CD4-positive, alpha-beta memory T cell (primary cell): ENCODE measurements around the gene CD160. TPM values are rescaled to one million over a fixed set of nuclear protein-coding genes. Genes with fewer than 3 reads are reported as not detected.
"Not testable (repeated sequence)": the region's sequence is repeated elsewhere in the genome, so short reads cannot be mapped to it uniquely, and the experiment has no call there.

Experiments used
- CTCF ChIA-PET: fragments of 350-600 bp; sonication (Branson Sonifier 250); formaldehyde crosslinking; loops from one replicate; lab custom pipeline; 2021; ENCODE audit warnings: inconsistent platforms; ENCODE audit not compliant: partially characterized antibody; lab: Charles Lee
- POLR2A ChIA-PET: fragments of 350-600 bp; sonication (Branson Sonifier 250); formaldehyde crosslinking; loops from one replicate; lab custom pipeline; 2021; ENCODE audit not compliant: partially characterized antibody; lab: Charles Lee
- DNase-seq, 5 donors: peaks; one replicate each; pipeline versions ENCODE4 v3.0.0 to v3.0.0-alpha.2; 2020 to 2022; ENCODE audit warnings: mixed read lengths in 1 of 5
- H3K27ac ChIP-seq: one replicate; pipeline ENCODE4 v1.7.0; 2013; ENCODE audit warnings: low read depth, low read length
- H3K27me3 ChIP-seq: 2 replicates; pipeline ENCODE4 v1.7.0; 2013; ENCODE audit warnings: mild to moderate bottlenecking, low read length, moderate library complexity; ENCODE audit not compliant: insufficient read depth
- H3K36me3 ChIP-seq: 2 replicates; pipeline ENCODE4 v1.7.0; 2013; ENCODE audit warnings: mild to moderate bottlenecking, low read length, moderate library complexity; ENCODE audit not compliant: insufficient read depth
- H3K4me1 ChIP-seq: 2 replicates; pipeline ENCODE4 v1.7.0; 2013; ENCODE audit warnings: mild to moderate bottlenecking, low read length, moderate library complexity; ENCODE audit not compliant: insufficient read depth
- H3K4me3 ChIP-seq, 2 donors: one replicate each; pipeline ENCODE4 v1.7.0; 2013; ENCODE audit warnings: low read length in 2 of 2, mild to moderate bottlenecking in 1 of 2
- H3K9me3 ChIP-seq, 2 donors: one replicate each; pipeline ENCODE4 v1.7.0; 2013; ENCODE audit warnings: low read length in 2 of 2, control low read depth in 1 of 2; ENCODE audit not compliant: control insufficient read depth in 1 of 2
- H3K27ac Mint-ChIP-seq, 7 donors: one replicate each; pipeline ENCODE4 v1.8.0; 2020 to 2021; ENCODE audit warnings: mixed read lengths in 7 of 7, mild to moderate bottlenecking in 6 of 7, inconsistent platforms in 3 of 7, moderate library complexity in 3 of 7
- H3K27me3 Mint-ChIP-seq, 2 donors: one replicate each; pipeline ENCODE4 v1.8.0; 2020 to 2021; ENCODE audit warnings: mixed read lengths in 2 of 2
- H3K36me3 Mint-ChIP-seq, 2 donors: one replicate each; pipeline ENCODE4 v1.8.0; 2020 to 2021; ENCODE audit warnings: mixed read lengths in 2 of 2, inconsistent platforms in 1 of 2, mild to moderate bottlenecking in 1 of 2
- H3K4me1 Mint-ChIP-seq, 4 donors: one replicate each; pipeline ENCODE4 v1.8.0; 2020 to 2021; ENCODE audit warnings: mixed read lengths in 4 of 4, mild to moderate bottlenecking in 1 of 4
- H3K4me3 Mint-ChIP-seq, 8 donors: one replicate each; pipeline ENCODE4 v1.8.0; 2020 to 2021; ENCODE audit warnings: mixed read lengths in 8 of 8, mild to moderate bottlenecking in 7 of 8, moderate library complexity in 6 of 8, inconsistent platforms in 3 of 8
- H3K9me3 Mint-ChIP-seq, 8 donors: one replicate each; pipeline ENCODE4 v1.8.0; 2020 to 2021; ENCODE audit warnings: mixed read lengths in 8 of 8, mild to moderate bottlenecking in 5 of 8, inconsistent platforms in 3 of 8, moderate library complexity in 1 of 8
- intact Hi-C: fragments of 100-400 bp; cut with micrococcal nuclease; formaldehyde crosslinking; loops from one replicate; pipeline ENCODE4 v1.15.1; 2023
- polyA plus RNA-seq, 2 donors: library from polyadenylated mRNA; unstranded; fragments of 300-500 nt; fragmentation: Illumina TruSeq; gene quantifications; one replicate each; pipeline ENCODE4 v1.2.3, GENCODE V29; 2021
- total RNA-seq, 2 experiments: library from RNA; stranded (reverse); gene quantifications; one replicate each; pipeline ENCODE4 v1.2.3, GENCODE V29; 2021

Gene CD160
- total and polyA plus RNA-seq, 4 experiments from 2014 or later, result 0.16 TPM; not detected in 3

GRCh38 chr1:145711213-145711651 lies 8.1 kb upstream of the CD160 start:
- CTCF ChIA-PET, result no interaction called here
- H3K4me1 Mint-ChIP-seq, result no peaks in the 10 kb centered on the region
- peaks cover 0 to 1% of the 10 kb centered on the region in 2 donors for H3K27me3 Mint-ChIP-seq
- H3K9me3 Mint-ChIP-seq, result peaks cover 0 to 2% (median 0%) of the 10 kb centered on the region in 8 donors
- DNase-seq, result no peak
- no peaks in the 10 kb centered on the region for H3K27me3 ChIP-seq
- H3K4me3 Mint-ChIP-seq, result no peak overlapping the region
- intact Hi-C loops, result no loop called here
- POLR2A ChIA-PET, result no interaction called here
- no peaks in the 10 kb centered on the region for H3K36me3 ChIP-seq
- peak overlapping the region in 1 of 7 donors; percentile 70 for H3K27ac Mint-ChIP-seq
- no peak overlapping the region for H3K27ac ChIP-seq
- no peaks in the 10 kb centered on the region for H3K36me3 Mint-ChIP-seq
- no peaks in the 10 kb centered on the region for H3K9me3 ChIP-seq
- H3K4me1 ChIP-seq, result no peaks in the 10 kb centered on the region
- no peak overlapping the region for H3K4me3 ChIP-seq

GRCh38 chr1:145714524-145715111 lies 4.7 kb upstream of the CD160 start:
- ChIA-PET POLR2A (no interaction called here), CTCF (no interaction called here)
- no peak overlapping the region for H3K27ac Mint-ChIP-seq
- Histone ChIP-seq H3K27ac (no peak overlapping the region), H3K4me1 (no peaks in the 10 kb centered on the region), H3K27me3 (no peaks in the 10 kb centered on the region), H3K36me3 (no peaks in the 10 kb centered on the region), H3K9me3 (no peaks in the 10 kb centered on the region), H3K4me3 (no peak overlapping the region)
- H3K9me3 Mint-ChIP-seq, result peaks cover 0 to 2% (median 0%) of the 10 kb centered on the region in 8 donors
- peaks cover 0 to 1% of the 10 kb centered on the region in 2 donors for H3K27me3 Mint-ChIP-seq
- no peak overlapping the region for H3K4me3 Mint-ChIP-seq
- DNase-seq, result no peak
- H3K4me1 Mint-ChIP-seq, result peaks cover 0 to 9% (median 5%) of the 10 kb centered on the region in 4 donors
- H3K36me3 Mint-ChIP-seq, result no peaks in the 10 kb centered on the region
- intact Hi-C loops, result no loop called here

GRCh38 chr1:145716641-145717345 lies 2.5 kb upstream of the CD160 start:
- Histone ChIP-seq H3K4me1 (peaks cover 8% of the 10 kb centered on the region), H3K4me3 (no peak overlapping the region), H3K27me3 (no peaks in the 10 kb centered on the region), H3K36me3 (no peaks in the 10 kb centered on the region), H3K9me3 (no peaks in the 10 kb centered on the region), H3K27ac (no peak overlapping the region)
- ChIA-PET POLR2A (no interaction called here), CTCF (no interaction called here)
- DNase-seq, result no peak
- Mint-ChIP-seq H3K4me3 (peak overlapping the region in 1 of 8 donors; percentile 13), H3K27ac (peak overlapping the region in 2 of 7 donors; percentile 5 to 48), H3K4me1 (peaks cover 6 to 17% (median 14%) of the 10 kb centered on the region in 4 donors), H3K27me3 (peaks cover 5 to 9% of the 10 kb centered on the region in 2 donors), H3K9me3 (no peaks in the 10 kb centered on the region), H3K36me3 (no peaks in the 10 kb centered on the region)
- intact Hi-C loops, result no loop called here

GRCh38 chr1:145717833-145718232 lies 1.5 kb upstream of the CD160 start:
- no peak for DNase-seq
- H3K27ac Mint-ChIP-seq, result peak overlapping the region in 1 of 7 donors; percentile 54
- Histone ChIP-seq H3K9me3 (no peaks in the 10 kb centered on the region), H3K36me3 (no peaks in the 10 kb centered on the region), H3K27ac (no peak overlapping the region), H3K4me1 (peaks cover 8% of the 10 kb centered on the region), H3K4me3 (no peak overlapping the region), H3K27me3 (no peaks in the 10 kb centered on the region)
- peaks cover 6 to 17% (median 14%) of the 10 kb centered on the region in 4 donors for H3K4me1 Mint-ChIP-seq
- intact Hi-C loops, result no loop called here
- H3K27me3 Mint-ChIP-seq, result peaks cover 7 to 10% of the 10 kb centered on the region in 2 donors
- no peaks in the 10 kb centered on the region for H3K9me3 Mint-ChIP-seq
- ChIA-PET CTCF (no interaction called here), POLR2A (no interaction called here)
- no peaks in the 10 kb centered on the region for H3K36me3 Mint-ChIP-seq
- no peak overlapping the region for H3K4me3 Mint-ChIP-seq

GRCh38 chr1:145718465-145718864 lies 834 bp upstream of the CD160 start:
- intact Hi-C loops, POLR2A ChIA-PET, CTCF ChIA-PET, DNase-seq, H3K4me3 Mint-ChIP-seq, H3K27ac Mint-ChIP-seq, H3K9me3 ChIP-seq, H3K27ac ChIP-seq, H3K36me3 Mint-ChIP-seq, H3K9me3 Mint-ChIP-seq, H3K36me3 ChIP-seq, H3K4me1 ChIP-seq, H3K4me3 ChIP-seq, H3K27me3 ChIP-seq: not testable (repeated sequence)
- peaks cover 6 to 17% (median 14%) of the 10 kb centered on the region in 4 donors for H3K4me1 Mint-ChIP-seq
- H3K27me3 Mint-ChIP-seq, result peaks cover 7 to 13% of the 10 kb centered on the region in 2 donors

GRCh38 chr1:145720556-145720877 lies 1.2 kb downstream of the CD160 start:
- intact Hi-C loops, result no loop called here
- Mint-ChIP-seq H3K36me3 (no peaks in the 10 kb centered on the region), H3K4me3 (peak overlapping the region in 3 of 8 donors; percentile 62 to 78 (median 70)), H3K9me3 (no peaks in the 10 kb centered on the region), H3K27ac (no peak overlapping the region), H3K4me1 (peaks cover 6 to 17% (median 14%) of the 10 kb centered on the region in 4 donors), H3K27me3 (peaks cover 7 to 13% of the 10 kb centered on the region in 2 donors)
- POLR2A ChIA-PET, result interaction anchor here (0.8 kb wide), 1 partner anchor 31 kb away, joined by 3 read pairs; no protein-coding TSS in a partner anchor
- H3K27me3 ChIP-seq, result no peaks in the 10 kb centered on the region
- peaks cover 8% of the 10 kb centered on the region for H3K4me1 ChIP-seq
- no peaks in the 10 kb centered on the region for H3K9me3 ChIP-seq
- DNase-seq, result no peak
- H3K36me3 ChIP-seq, result no peaks in the 10 kb centered on the region
- CTCF ChIA-PET, result interaction anchor here (0.6 to 3.1 kb wide), 10 partner anchors 11 to 128 kb away, joined by 3 to 15 read pairs (median 4); no protein-coding TSS in a partner anchor
- no peak overlapping the region for H3K27ac ChIP-seq
- H3K4me3 ChIP-seq, result no peak overlapping the region

- intact Hi-C loops, result no loop called here
- peak overlapping the region in 1 of 2 donors; percentile 21 for H3K4me3 ChIP-seq
Measured at GRCh38 chr1:145720878-145721671, 1.8 kb downstream of the CD160 start.

More at GRCh38 chr1:145720878-145721671, 1.8 kb downstream of the CD160 start:
- peak; percentile 46 to 69 (median 55) for DNase-seq
- Histone ChIP-seq H3K4me1 (peaks cover 8% of the 10 kb centered on the region), H3K36me3 (no peaks in the 10 kb centered on the region), H3K9me3 (no peaks in the 10 kb centered on the region), H3K27ac (no peak overlapping the region), H3K27me3 (no peaks in the 10 kb centered on the region)
- CTCF ChIA-PET, result interaction anchor here (0.8 to 3.1 kb wide), 11 partner anchors 8 to 128 kb away, joined by 3 to 15 read pairs (median 4); no protein-coding TSS in a partner anchor
- Mint-ChIP-seq H3K9me3 (no peaks in the 10 kb centered on the region), H3K27ac (peak overlapping the region in 3 of 7 donors; percentile 18 to 65 (median 55)), H3K4me3 (peak overlapping the region; percentile 43 to 82 (median 66)), H3K27me3 (peaks cover 7 to 13% of the 10 kb centered on the region in 2 donors), H3K4me1 (peaks cover 6 to 17% (median 14%) of the 10 kb centered on the region in 4 donors), H3K36me3 (no peaks in the 10 kb centered on the region)
- POLR2A ChIA-PET, result interaction anchor here (0.8 kb wide), 1 partner anchor 31 kb away, joined by 3 read pairs; no protein-coding TSS in a partner anchor
